GM23248 (cell line): ENCODE results near the gene BRD4. TPM values are rescaled to one million over a fixed set of nuclear protein-coding genes. Genes with fewer than 3 reads are reported as not detected.
A peak's percentile ranks its signal among the peaks of the same experiment; 100 is the strongest.
"Not testable (repeated sequence)": the region's sequence is repeated elsewhere in the genome, so short reads cannot be mapped to it uniquely, and the experiment has no call there.

Experiments used
- DNase-seq: peaks from one replicate; pipeline ENCODE4 v3.0.0-alpha.2; 2015
- H2AFZ ChIP-seq: fragments of 200-600 bp; sonication (generic); 2 replicates; pipeline ENCODE4 v1.6.1; 2016; ENCODE audit warnings: antibody characterized with exemption
- H3F3A ChIP-seq: fragments of 200-600 bp; sonication (generic); 2 replicates; pipeline ENCODE4 v1.6.1; 2016; ENCODE audit warnings: mild to moderate bottlenecking, antibody characterized with exemption, mixed run types; ENCODE audit not compliant: insufficient read depth
- H3K27ac ChIP-seq: fragments of 200-600 bp; sonication (generic); 2 replicates; pipeline ENCODE4 v1.5.1; 2016; ENCODE audit warnings: mild to moderate bottlenecking
- H3K27me3 ChIP-seq: fragments of 200-600 bp; sonication (generic); replicated peaks from 2 replicates; pipeline ENCODE4 v1.6.1; 2016; ENCODE audit warnings: mild to moderate bottlenecking; ENCODE audit not compliant: insufficient read depth
- H3K36me3 ChIP-seq: fragments of 200-600 bp; sonication (generic); 2 replicates; pipeline ENCODE4 v1.6.1; 2016; ENCODE audit warnings: low read depth, mild to moderate bottlenecking
- H3K4me1 ChIP-seq: fragments of 200-600 bp; sonication (generic); 2 replicates; pipeline ENCODE4 v1.6.1; 2016; ENCODE audit warnings: mild to moderate bottlenecking; ENCODE audit not compliant: insufficient read depth
- H3K4me2 ChIP-seq: fragments of 200-600 bp; sonication (generic); one replicate; pipeline ENCODE4 v1.6.1; 2016; ENCODE audit warnings: mild to moderate bottlenecking; ENCODE audit not compliant: unreplicated experiment
- H3K4me3 ChIP-seq: fragments of 200-600 bp; sonication (generic); 2 replicates; pipeline ENCODE4 v1.5.1; 2016; ENCODE audit warnings: mild to moderate bottlenecking
- H3K79me2 ChIP-seq: fragments of 200-600 bp; sonication (generic); 2 replicates; pipeline ENCODE4 v1.6.1; 2016; ENCODE audit warnings: mild to moderate bottlenecking; ENCODE audit not compliant: insufficient read depth
- H3K9ac ChIP-seq: fragments of 200-600 bp; sonication (generic); 2 replicates; pipeline ENCODE4 v1.6.1; 2016; ENCODE audit warnings: mild to moderate bottlenecking
- H3K9me2 ChIP-seq: fragments of 200-600 bp; sonication (generic); 2 replicates; pipeline ENCODE4 v1.6.1; 2016; ENCODE audit warnings: mixed run types, mild to moderate bottlenecking, moderate library complexity; ENCODE audit not compliant: insufficient read depth
- H3K9me3 ChIP-seq: fragments of 200-600 bp; sonication (generic); one replicate; pipeline ENCODE4 v1.6.1; 2017; ENCODE audit warnings: low read depth
- H4K20me1 ChIP-seq: fragments of 200-600 bp; sonication (generic); 2 replicates; pipeline ENCODE4 v1.6.0; 2016; ENCODE audit not compliant: insufficient read depth
- EZH2 ChIP-seq: fragments of 200-600 bp; sonication (generic); IDR thresholded peaks from 2 replicates; pipeline ENCODE4 v1.6.1; 2018; ENCODE audit warnings: antibody characterized with exemption, mild to moderate bottlenecking; ENCODE audit not compliant: insufficient read depth, poor library complexity, severe bottlenecking
- EZH2phosphoT487 ChIP-seq: fragments of 200-600 bp; sonication (generic); IDR thresholded peaks from 2 replicates; pipeline ENCODE4 v1.6.1; 2018; ENCODE audit warnings: antibody characterized with exemption, moderate library complexity, mild to moderate bottlenecking, low read depth; ENCODE audit not compliant: insufficient read depth
- WGBS, 2 experiments: methylation state at CpG; one replicate each; pipeline ENCODE4 v1.1.6; 2015 to 2017; ENCODE audit warnings: low lambda C conversion rate in 2 of 2, low coverage in 1 of 2; ENCODE audit errors: missing lambda C conversion rate in 2 of 2; 5-methylcytosine and 5-hydroxymethylcytosine counted together
- in situ Hi-C: fragments of 300-500 bp; cut with MboI; formaldehyde crosslinking; loops from 2 replicates; pipeline ENCODE4 v1.15.0; 2020
- polyA plus RNA-seq: library from polyadenylated mRNA; unstranded; fragments of >200 nt; fragmentation: Nextera tagmentation; extraction: Ambion mirVana; gene quantifications from 2 replicates; pipeline ENCODE4 v1.2.1, GENCODE V29; 2016
- total RNA-seq: library from RNA; depleted of rRNA; stranded (reverse); fragments of >200 nt; shearing (Covaris generic); gene quantifications from 2 replicates; pipeline ENCODE4 v1.2.3, GENCODE V29; 2014

The BRD4 gene
- total and polyA plus RNA-seq, 2 experiments from 2014 or later = 9.0 to 18.6 TPM

GRCh38 chr19:15340086-15340485 lies 7.7 kb upstream of the BRD4 start:
- H3K9ac ChIP-seq = no peak overlapping the region
- H3K79me2 ChIP-seq = peaks cover 59% of the 10 kb centered on the region
- peaks cover 16% of the 10 kb centered on the region for H3F3A ChIP-seq
- H3K9me2 ChIP-seq = no peaks in the 10 kb centered on the region
- no peak overlapping the region for H2AFZ ChIP-seq
- H3K27ac ChIP-seq = no peak overlapping the region
- in situ Hi-C loops = no loop called here
- no peaks in the 10 kb centered on the region for H4K20me1 ChIP-seq
- WGBS, 2 experiments = 100% methylated on average over 4 of the region's 4 CpGs
- peaks cover 13% of the 10 kb centered on the region for H3K4me1 ChIP-seq
- peaks cover under 1% of the 10 kb centered on the region; the same call in 1 of the 2 replicates for H3K36me3 ChIP-seq
- H3K27me3 ChIP-seq = no peaks in the 10 kb centered on the region
- TF ChIP-seq EZH2 = no peak
- TF ChIP-seq EZH2phosphoT487 = no peak
- H3K4me3 ChIP-seq = no peak overlapping the region
- H3K9me3 ChIP-seq = no peaks in the 10 kb centered on the region
- DNase-seq = no peak
- H3K4me2 ChIP-seq = no peak overlapping the region

- peaks cover 16% of the 10 kb centered on the region for H3F3A ChIP-seq
- H2AFZ ChIP-seq = no peak overlapping the region
- no peak for TF ChIP-seq EZH2phosphoT487
- no peaks in the 10 kb centered on the region for H3K27me3 ChIP-seq
- no peaks in the 10 kb centered on the region for H3K36me3 ChIP-seq
- H4K20me1 ChIP-seq = no peaks in the 10 kb centered on the region
- peaks cover 13% of the 10 kb centered on the region for H3K4me1 ChIP-seq
- 5 to 7% methylated on average over 8 of the region's 8 CpGs for WGBS, 2 experiments
- in situ Hi-C loops = no loop called here
- no peak overlapping the region for H3K4me3 ChIP-seq
- peak overlapping the region; percentile 41 for H3K9ac ChIP-seq
- H3K9me3 ChIP-seq = no peaks in the 10 kb centered on the region
- peak overlapping the region; percentile 81 for H3K27ac ChIP-seq
- peak; percentile 83 for DNase-seq
- no peaks in the 10 kb centered on the region for H3K9me2 ChIP-seq
- H3K79me2 ChIP-seq = peaks cover 86% of the 10 kb centered on the region
- H3K4me2 ChIP-seq = peak overlapping the region; percentile 67
Observed at GRCh38 chr19:15337202-15337601, 4.9 kb upstream of the BRD4 start.

GRCh38 chr19:15335992-15336391 lies 3.7 kb upstream of the BRD4 start:
- Histone ChIP-seq H3F3A (peaks cover 20% of the 10 kb centered on the region), H3K4me1 (peaks cover 13% of the 10 kb centered on the region), H3K79me2 (peaks cover 83% of the 10 kb centered on the region), H3K27ac (0 out of 2 replicates have a peak overlapping the region, but pooled peaks have one; percentile 81)
- H3K9ac ChIP-seq, in situ Hi-C loops, DNase-seq, H3K27me3 ChIP-seq, H3K4me3 ChIP-seq, H3K36me3 ChIP-seq, H2AFZ ChIP-seq, H4K20me1 ChIP-seq, H3K4me2 ChIP-seq, H3K9me2 ChIP-seq, H3K9me3 ChIP-seq: not testable (repeated sequence)
- 68 to 71% methylated on average over 7 of the region's 7 CpGs for WGBS, 2 experiments

GRCh38 chr19:15331419-15332310 lies 674 bp downstream of the BRD4 start:
- peak; percentile 80 for DNase-seq
- in situ Hi-C loops = no loop called here
- H2AFZ ChIP-seq = no peak overlapping the region
- H3K4me1 ChIP-seq = peaks cover 28% of the 10 kb centered on the region
- H4K20me1 ChIP-seq = peaks cover 34% of the 10 kb centered on the region
- no peaks in the 10 kb centered on the region for H3K9me3 ChIP-seq
- peaks cover 33% of the 10 kb centered on the region for H3F3A ChIP-seq
- peak overlapping the region; percentile 88 for H3K27ac ChIP-seq
- WGBS, 2 experiments = 0 to 1% methylated on average over 31 to 77 of the region's 122 CpGs
- no peaks in the 10 kb centered on the region for H3K36me3 ChIP-seq
- H3K4me3 ChIP-seq = peak overlapping the region; percentile 81
- H3K27me3 ChIP-seq = no peaks in the 10 kb centered on the region
- peaks cover 91% of the 10 kb centered on the region for H3K79me2 ChIP-seq
- peak overlapping the region; percentile 99 for H3K4me2 ChIP-seq
- no peaks in the 10 kb centered on the region for H3K9me2 ChIP-seq
- TF ChIP-seq EZH2phosphoT487 (no peak), EZH2 (no peak)
- H3K9ac ChIP-seq = peak overlapping the region; percentile 97
